ENCODE data around the gene PPP5C. TPM values are rescaled to one million over a fixed set of nuclear protein-coding genes. Genes with fewer than 3 reads are reported as not detected.
A peak's percentile ranks its signal among the peaks of the same experiment; 100 is the strongest.

The PPP5C gene
- total and polyA plus RNA-seq, 2 of the 13 experiments (the other 11 are each of a cell fraction or from before 2014, with no cell fraction given), result 41.6 to 67.9 TPM

- no peak for TF ChIP-seq ZNF780A (CRISPR knock-in tag; IDR thresholded peaks at IDR 0.05)
- no peak for TF ChIP-seq SOX13 (IDR thresholded peaks at IDR 0.05)
- TF ChIP-seq SOX13 (CRISPR knock-in tag; conservative IDR thresholded peaks at IDR 0.05 in 1 of 2, IDR thresholded peaks at IDR 0.05 in 1 of 2), result no peak
- TF ChIP-seq TBX3 (IDR thresholded peaks at IDR 0.05; ENCODE audit: borderline replicate concordance), result no peak
- TF ChIP-seq ATF7-NPFF (CRISPR knock-in tag; IDR thresholded peaks at IDR 0.05; ENCODE audit: low read depth), result peak; percentile 61; the same call in 1 of the 2 replicates
- TF ChIP-seq NR2C2 (CRISPR knock-in tag; IDR thresholded peaks at IDR 0.05; ENCODE audit: borderline replicate concordance), result peak; percentile 57; the same call in 1 of the 2 replicates
- no peak for TF ChIP-seq ONECUT2 (CRISPR knock-in tag; IDR thresholded peaks at IDR 0.05)
- TF ChIP-seq MAF1 (CRISPR knock-in tag; IDR thresholded peaks at IDR 0.05; ENCODE audit: borderline replicate concordance), result 0 out of 2 replicates have a peak, but pooled peaks have one; percentile 68
- TF ChIP-seq MED13 (CRISPR knock-in tag; IDR thresholded peaks at IDR 0.05), result no peak
- peak; percentile 19; the same call in 1 of the 2 replicates for TF ChIP-seq CAMTA2 (CRISPR knock-in tag; IDR thresholded peaks at IDR 0.05; ENCODE audit: borderline replicate concordance)
- TF ChIP-seq NR3C1 (CRISPR knock-in tag; IDR thresholded peaks at IDR 0.05), result no peak
- no peak for TF ChIP-seq LRRFIP1 (CRISPR knock-in tag; conservative IDR thresholded peaks at IDR 0.05)
- no peak for TF ChIP-seq USF2 (IDR thresholded peaks at IDR 0.05; ENCODE audit: low read depth, low read length)
- TF ChIP-seq USF2 (CRISPR knock-in tag; IDR thresholded peaks at IDR 0.05; ENCODE audit: borderline replicate concordance), result no peak
- TF ChIP-seq CREM (IDR thresholded peaks at IDR 0.05), result no peak
- TF ChIP-seq CREM (CRISPR knock-in tag; IDR thresholded peaks at IDR 0.05), result no peak
- peak; percentile 76; the same call in 1 of the 2 replicates for TF ChIP-seq KDM5B (CRISPR knock-in tag; IDR thresholded peaks at IDR 0.05; ENCODE audit: borderline replicate concordance)
- no peak for TF ChIP-seq ATM (IDR thresholded peaks at IDR 0.05; ENCODE audit: borderline replicate concordance)
- TF ChIP-seq GMEB2 (CRISPR knock-in tag; IDR thresholded peaks at IDR 0.05; ENCODE audit: low read depth), result no peak
- no peak for TF ChIP-seq ZNF644 (CRISPR knock-in tag; IDR thresholded peaks at IDR 0.05; ENCODE audit: low read depth)
- peak; percentile 10; the same call in 1 of the 2 replicates for TF ChIP-seq MEIS1 (CRISPR knock-in tag; IDR thresholded peaks at IDR 0.05; ENCODE audit: borderline replicate concordance)
- no peak for TF ChIP-seq MNT (IDR thresholded peaks at IDR 0.05)
- TF ChIP-seq ZNF878 (CRISPR knock-in tag; IDR thresholded peaks at IDR 0.05), result no peak
These were observed 57.3 kb downstream of the PPP5C start (continued) for GRCh38 chr19:46404055-46404752.
